Esophagus squamous epithelium (tissue), 5 donors: ENCODE measurements around the gene NIN. TPM values are rescaled to one million over a fixed set of nuclear protein-coding genes. Genes with fewer than 3 reads are reported as not detected.

Experiments
- DNase-seq: peaks from one replicate; lab custom pipeline; 2025; lab: John Stamatoyannopoulos, UW
- H3K27ac ChIP-seq, 4 donors: fragments of 200-600 bp; sonication (generic); one replicate each; pipeline ENCODE4 v1.5.1; 2016 to 2019; ENCODE audit warnings: mild to moderate bottlenecking in 1 of 4
- H3K27me3 ChIP-seq, 4 donors: fragments of 200-600 bp; sonication (generic); 1 replicate in 3 of 4; 2 replicates in 1 of 4; pipeline versions ENCODE4 v1.5.1 to v1.6.0; 2017 to 2021; ENCODE audit warnings: antibody characterized with exemption in 1 of 4
- H3K36me3 ChIP-seq, 3 donors: fragments of 200-600 bp; sonication (generic); one replicate each; pipeline ENCODE4 v1.5.1; 2016 to 2019
- H3K4me1 ChIP-seq, 3 donors: fragments of 200-600 bp; sonication (generic); one replicate each; pipeline ENCODE4 v1.5.1; 2017 to 2019
- H3K4me3 ChIP-seq, 4 donors: fragments of 200-600 bp; sonication (generic); 1 replicate in 3 of 4; 2 replicates in 1 of 4; pipeline ENCODE4 v1.5.1; 2016 to 2019; ENCODE audit warnings: mild to moderate bottlenecking in 2 of 4, moderate library complexity in 1 of 4
- H3K9me3 ChIP-seq, 3 donors: fragments of 200-600 bp; sonication (generic); one replicate each; pipeline ENCODE4 v1.5.1; 2016 to 2019
- CTCF ChIP-seq, 6 experiments: fragments of 450-650 bp in 4 of 6; fragments of 200-600 bp in 2 of 6; sonication (generic) in 2 of 6; IDR thresholded peaks; one replicate each; pipeline ENCODE4 v1.5.1; 2016 to 2019; ENCODE audit warnings: antibody characterized with exemption in 6 of 6, mild to moderate bottlenecking in 4 of 6, moderate library complexity in 4 of 6
- POLR2A ChIP-seq, 4 donors: fragments of 450-650 bp; IDR thresholded peaks; one replicate each; pipeline ENCODE4 v1.6.1; 2017; ENCODE audit warnings: antibody characterized with exemption in 4 of 4, mild to moderate bottlenecking in 4 of 4, moderate library complexity in 3 of 4
- WGBS, 2 donors: methylation state at CpG; one replicate each; pipeline ENCODE4 v1.1.5; 2018; 5-methylcytosine and 5-hydroxymethylcytosine counted together
- intact Hi-C: fragments of 100-400 bp; cut with DNase I; formaldehyde crosslinking; loops from one replicate; pipeline ENCODE4 v1.15.0; 2022
- total RNA-seq, 4 donors: library from RNA; depleted of rRNA; stranded (reverse); fragments of >200 nt; gene quantifications; one replicate each; pipeline ENCODE4 v1.1.0, GENCODE V29; 2016
- donor health status: DM: yes; HTN: yes; CAD: no.

Gene NIN
- total RNA-seq, 4 donors from 2014 or later, result 12.2 to 36.8 (median 24.5) TPM

- DNase-seq, result no peak
- Histone ChIP-seq H3K4me1 (peaks cover 0 to 12% (median 0%) of the 10 kb centered on the region in 3 donors), H3K27ac (no peak overlapping the region), H3K9me3 (no peaks in the 10 kb centered on the region), H3K4me3 (no peak overlapping the region), H3K27me3 (no peaks in the 10 kb centered on the region), H3K36me3 (peaks cover 0 to 54% (median 4%) of the 10 kb centered on the region in 3 donors)
- intact Hi-C loops, result no loop called here
- TF ChIP-seq POLR2A (IDR thresholded peaks at IDR 0.05), result no peak
- no peak for TF ChIP-seq CTCF (IDR thresholded peaks at IDR 0.05)
- 78 to 85% methylated on average over 8 of the region's 8 CpGs for WGBS, 2 donors
Measured at GRCh38 chr14:50794068-50794645, 36.8 kb downstream of the NIN start.

GRCh38 chr14:50792634-50793068, 38.3 kb downstream of the NIN start:
- TF ChIP-seq CTCF (IDR thresholded peaks at IDR 0.05), result no peak
- TF ChIP-seq POLR2A (IDR thresholded peaks at IDR 0.05), result no peak
- peaks cover 0 to 52% (median 4%) of the 10 kb centered on the region in 3 donors for H3K36me3 ChIP-seq
- 91 to 93% methylated on average over 12 to 14 of the region's 14 CpGs for WGBS, 2 donors
- peaks cover 0 to 12% (median 0%) of the 10 kb centered on the region in 3 donors for H3K4me1 ChIP-seq
- no peak for DNase-seq
- H3K27me3 ChIP-seq, result no peaks in the 10 kb centered on the region
- no peak overlapping the region for H3K27ac ChIP-seq
- no peaks in the 10 kb centered on the region for H3K9me3 ChIP-seq
- intact Hi-C loops, result no loop called here
- H3K4me3 ChIP-seq, result no peak overlapping the region

- H3K4me3 ChIP-seq, result no peak overlapping the region
- WGBS, 2 donors, result 68 to 75% methylated on average over 6 of the region's 6 CpGs
- no peak overlapping the region for H3K27ac ChIP-seq
- intact Hi-C loops, result no loop called here
- H3K27me3 ChIP-seq, result no peaks in the 10 kb centered on the region
- H3K4me1 ChIP-seq, result peaks cover 0 to 12% (median 0%) of the 10 kb centered on the region in 3 donors
- peaks cover 0 to 52% (median 4%) of the 10 kb centered on the region in 3 donors for H3K36me3 ChIP-seq
- DNase-seq, result no peak
- TF ChIP-seq CTCF (IDR thresholded peaks at IDR 0.05), result no peak
- TF ChIP-seq POLR2A (IDR thresholded peaks at IDR 0.05), result no peak
- no peaks in the 10 kb centered on the region for H3K9me3 ChIP-seq
Measured at GRCh38 chr14:50792051-50792477, 38.9 kb downstream of the NIN start.

- Histone ChIP-seq H3K9me3 (no peaks in the 10 kb centered on the region), H3K4me1 (peaks cover 0 to 5% (median 0%) of the 10 kb centered on the region in 3 donors), H3K27me3 (no peaks in the 10 kb centered on the region), H3K27ac (no peak overlapping the region), H3K36me3 (peaks cover 0 to 55% (median 4%) of the 10 kb centered on the region in 3 donors), H3K4me3 (no peak overlapping the region)
- DNase-seq, result no peak
- WGBS, 2 donors, result 82 to 94% methylated on average over 3 of the region's 3 CpGs
- intact Hi-C loops, result no loop called here
- TF ChIP-seq CTCF (IDR thresholded peaks at IDR 0.05) (no peak), POLR2A (IDR thresholded peaks at IDR 0.05) (no peak)
Measured at GRCh38 chr14:50791201-50791600, 39.8 kb downstream of the NIN start.

- peaks cover 0 to 55% (median 4%) of the 10 kb centered on the region in 3 donors for H3K36me3 ChIP-seq
- no peaks in the 10 kb centered on the region for H3K9me3 ChIP-seq
- 81 to 85% methylated on average over 2 of the region's 2 CpGs for WGBS, 2 donors
- H3K4me1 ChIP-seq, result peaks cover 0 to 4% (median 0%) of the 10 kb centered on the region in 3 donors
- no peak for TF ChIP-seq CTCF (IDR thresholded peaks at IDR 0.05)
- TF ChIP-seq POLR2A (IDR thresholded peaks at IDR 0.05), result no peak
- intact Hi-C loops, result no loop called here
- no peak overlapping the region for H3K27ac ChIP-seq
- no peaks in the 10 kb centered on the region for H3K27me3 ChIP-seq
- H3K4me3 ChIP-seq, result no peak overlapping the region
- no peak for DNase-seq
Measured at GRCh38 chr14:50790589-50790988, 40.4 kb downstream of the NIN start.
